HEK293 (cell line): ENCODE results near the gene RHBG.

Experiments used
- CTCF ChIA-PET: fragments of 350-600 bp; formaldehyde crosslinking; extraction: SDS; loops from one replicate; lab custom pipeline; 2021; ENCODE audit warnings: antibody characterized with exemption; lab: Yijun Ruan, JAX
- POLR2A ChIA-PET: fragments of 300-600 bp; formaldehyde crosslinking; extraction: SDS; loops from one replicate; lab custom pipeline; 2020; ENCODE audit warnings: antibody characterized with exemption, inconsistent platforms; lab: Yijun Ruan, JAX
- H3K27ac ChIP-seq: fragments of 200-500 bp; sonication (Bioruptor generic); 2 replicates; pipeline ENCODE4 v1.5.1; 2014; ENCODE audit warnings: low read depth, low read length, control low read depth, inconsistent platforms; ENCODE audit errors: extremely low read depth
- H3K36me3 ChIP-seq, 2 experiments: fragments of 200-500 bp in 1 of 2; sonication (Bioruptor generic) in 1 of 2; 1 replicate in 1 of 2; 2 replicates in 1 of 2; pipeline ENCODE4 v1.5.1; 2014 to 2017; ENCODE audit warnings: inconsistent platforms in 2 of 2, low read length in 2 of 2; ENCODE audit not compliant: control insufficient read depth in 2 of 2, insufficient read depth in 1 of 2
- H3K4me1 ChIP-seq: fragments of 200-500 bp; sonication (Bioruptor generic); 2 replicates; pipeline ENCODE4 v1.5.1; 2014; ENCODE audit warnings: mild to moderate bottlenecking, low read length, inconsistent platforms; ENCODE audit not compliant: control insufficient read depth, insufficient read depth
- H3K4me3 ChIP-seq: 2 replicates; pipeline ENCODE4 v1.5.1; 2011; ENCODE audit warnings: low read depth, mild to moderate bottlenecking, control low read depth, low read length, moderate library complexity
- H3K9me3 ChIP-seq: fragments of 200-500 bp; sonication (Bioruptor generic); 2 replicates; pipeline ENCODE4 v1.5.1; 2014; ENCODE audit warnings: low read depth, low read length, inconsistent platforms; ENCODE audit not compliant: control insufficient read depth, insufficient read depth
- IKZF3 ChIP-seq: fragments of 450-650 bp; IDR thresholded peaks from 2 replicates; pipeline ENCODE4 v1.5.0; 2018; ENCODE audit warnings: missing biosample characterization, mild to moderate bottlenecking, missing genetic modification characterization, moderate library complexity
- KLF1 ChIP-seq: fragments of 450-650 bp; formaldehyde crosslinking; IDR thresholded peaks from 2 replicates; pipeline ENCODE4 v1.5.1; 2016; ENCODE audit warnings: missing biosample characterization, missing genetic modification characterization
- SP3 ChIP-seq: fragments of 450-650 bp; formaldehyde crosslinking; IDR thresholded peaks from 2 replicates; pipeline ENCODE4 v1.5.1; 2016; ENCODE audit warnings: missing biosample characterization, missing genetic modification characterization
- ZFHX2 ChIP-seq: fragments of 450-650 bp; formaldehyde crosslinking; conservative IDR thresholded peaks from 2 replicates; pipeline ENCODE4 v1.5.1; 2016; ENCODE audit warnings: missing biosample characterization, missing genetic modification characterization
- ZNF169 ChIP-seq: fragments of 450-650 bp; formaldehyde crosslinking; IDR thresholded peaks from 2 replicates; pipeline ENCODE4 v1.5.1; 2016; ENCODE audit warnings: missing biosample characterization, missing genetic modification characterization
- ZNF292 ChIP-seq: fragments of 450-650 bp; formaldehyde crosslinking; IDR thresholded peaks from 2 replicates; pipeline ENCODE4 v1.5.1; 2016; ENCODE audit warnings: low read depth, missing biosample characterization, missing genetic modification characterization, borderline replicate concordance
- ZNF548 ChIP-seq: fragments of 450-650 bp; formaldehyde crosslinking; IDR thresholded peaks from 2 replicates; pipeline ENCODE4 v1.5.1; 2016; ENCODE audit warnings: missing biosample characterization, missing genetic modification characterization
- ZNF585B ChIP-seq: fragments of 450-650 bp; formaldehyde crosslinking; IDR thresholded peaks from 2 replicates; pipeline ENCODE4 v1.5.1; 2016; ENCODE audit warnings: missing biosample characterization, missing genetic modification characterization
- ZNF654 ChIP-seq: fragments of 450-650 bp; formaldehyde crosslinking; IDR thresholded peaks from 2 replicates; pipeline ENCODE4 v1.5.1; 2016; ENCODE audit warnings: low read depth, missing biosample characterization, missing genetic modification characterization
- TF ChIP-seq, protein P1 (sequence below): fragments of 450-650 bp; formaldehyde crosslinking; IDR thresholded peaks from 2 replicates; pipeline ENCODE4 v1.5.1; 2016; ENCODE audit warnings: missing biosample characterization, missing genetic modification characterization
- TF ChIP-seq, protein P2 (sequence below): fragments of 450-650 bp; formaldehyde crosslinking; IDR thresholded peaks from 2 replicates; pipeline ENCODE4 v1.5.1; 2017; ENCODE audit warnings: missing biosample characterization, missing genetic modification characterization
- TF ChIP-seq, protein P3 (sequence below): fragments of 450-650 bp; formaldehyde crosslinking; IDR thresholded peaks from 2 replicates; pipeline ENCODE4 v1.5.1; 2017; ENCODE audit warnings: missing biosample characterization, missing genetic modification characterization
- TF ChIP-seq, protein P4 (sequence below): fragments of 450-650 bp; formaldehyde crosslinking; IDR thresholded peaks from 2 replicates; pipeline ENCODE4 v1.5.1; 2016; ENCODE audit warnings: missing biosample characterization, missing genetic modification characterization

The RHBG gene

DNA sequence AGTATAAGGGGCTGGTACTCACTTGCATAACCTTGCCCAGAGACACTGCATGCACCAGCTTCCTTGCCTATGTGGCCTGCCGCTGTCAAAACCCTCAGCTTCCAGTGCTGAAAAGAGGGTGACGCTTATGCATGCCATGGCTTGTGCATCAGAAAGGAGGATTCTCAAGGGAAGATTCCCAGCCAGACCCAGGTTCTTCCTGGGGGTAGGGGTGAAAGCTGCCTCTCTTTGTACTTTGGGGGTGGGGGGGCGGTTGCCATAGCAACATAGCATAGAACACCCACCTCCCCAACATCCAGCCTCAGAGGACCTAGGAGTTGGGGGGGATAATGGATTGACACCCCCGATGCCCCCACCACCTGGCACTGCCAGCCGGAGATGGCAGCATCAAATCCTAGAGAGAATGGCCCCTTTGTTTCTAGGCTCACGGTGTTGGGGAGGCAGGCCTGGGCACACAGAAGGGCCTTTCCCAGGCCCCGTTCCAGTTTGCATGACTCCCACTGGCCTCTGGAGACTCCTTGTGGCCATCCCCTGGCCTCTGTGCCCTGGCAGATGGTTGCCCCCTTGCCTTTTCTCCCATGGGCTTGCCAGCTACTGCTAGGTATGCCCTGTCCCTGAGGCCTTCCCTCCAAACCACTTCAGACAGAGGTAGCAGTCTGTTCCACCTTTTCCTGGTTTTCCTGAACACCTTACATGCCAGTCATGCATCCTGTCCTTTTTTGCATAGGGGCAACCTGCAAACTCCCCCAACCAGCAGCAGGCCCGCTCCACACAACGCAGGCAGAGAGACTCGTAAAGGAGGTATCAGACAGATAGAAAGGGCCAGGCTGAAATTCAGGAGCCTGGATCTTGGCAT lies 44.6 kb downstream of the RHBG start:
- POLR2A ChIA-PET: interaction anchor here (0.7 kb wide), 1 partner anchor 23 kb away, joined by 3 read pairs; no protein-coding TSS in a partner anchor
- H3K9me3 ChIP-seq: no peaks in the 10 kb centered on the region
- no peak overlapping the region for H3K4me3 ChIP-seq
- no peaks in the 10 kb centered on the region for H3K4me1 ChIP-seq
- TF ChIP-seq, protein P1, sequence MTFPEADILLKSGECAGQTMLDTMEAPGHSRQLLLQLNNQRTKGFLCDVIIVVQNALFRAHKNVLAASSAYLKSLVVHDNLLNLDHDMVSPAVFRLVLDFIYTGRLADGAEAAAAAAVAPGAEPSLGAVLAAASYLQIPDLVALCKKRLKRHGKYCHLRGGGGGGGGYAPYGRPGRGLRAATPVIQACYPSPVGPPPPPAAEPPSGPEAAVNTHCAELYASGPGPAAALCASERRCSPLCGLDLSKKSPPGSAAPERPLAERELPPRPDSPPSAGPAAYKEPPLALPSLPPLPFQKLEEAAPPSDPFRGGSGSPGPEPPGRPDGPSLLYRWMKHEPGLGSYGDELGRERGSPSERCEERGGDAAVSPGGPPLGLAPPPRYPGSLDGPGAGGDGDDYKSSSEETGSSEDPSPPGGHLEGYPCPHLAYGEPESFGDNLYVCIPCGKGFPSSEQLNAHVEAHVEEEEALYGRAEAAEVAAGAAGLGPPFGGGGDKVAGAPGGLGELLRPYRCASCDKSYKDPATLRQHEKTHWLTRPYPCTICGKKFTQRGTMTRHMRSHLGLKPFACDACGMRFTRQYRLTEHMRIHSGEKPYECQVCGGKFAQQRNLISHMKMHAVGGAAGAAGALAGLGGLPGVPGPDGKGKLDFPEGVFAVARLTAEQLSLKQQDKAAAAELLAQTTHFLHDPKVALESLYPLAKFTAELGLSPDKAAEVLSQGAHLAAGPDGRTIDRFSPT (tag by site-specific recombination): peak; percentile 42; the same call in 1 of the 2 replicates
- no peak for TF ChIP-seq ZNF292 (tag by site-specific recombination)
- CTCF ChIA-PET: interaction anchor here (1.5 to 3.1 kb wide), 2 partner anchors 28 to 32 kb away, joined by 8 to 13 read pairs; no protein-coding TSS in a partner anchor
- H3K27ac ChIP-seq: no peak overlapping the region
- H3K36me3 ChIP-seq: no peaks in the 10 kb centered on the region

DNA sequence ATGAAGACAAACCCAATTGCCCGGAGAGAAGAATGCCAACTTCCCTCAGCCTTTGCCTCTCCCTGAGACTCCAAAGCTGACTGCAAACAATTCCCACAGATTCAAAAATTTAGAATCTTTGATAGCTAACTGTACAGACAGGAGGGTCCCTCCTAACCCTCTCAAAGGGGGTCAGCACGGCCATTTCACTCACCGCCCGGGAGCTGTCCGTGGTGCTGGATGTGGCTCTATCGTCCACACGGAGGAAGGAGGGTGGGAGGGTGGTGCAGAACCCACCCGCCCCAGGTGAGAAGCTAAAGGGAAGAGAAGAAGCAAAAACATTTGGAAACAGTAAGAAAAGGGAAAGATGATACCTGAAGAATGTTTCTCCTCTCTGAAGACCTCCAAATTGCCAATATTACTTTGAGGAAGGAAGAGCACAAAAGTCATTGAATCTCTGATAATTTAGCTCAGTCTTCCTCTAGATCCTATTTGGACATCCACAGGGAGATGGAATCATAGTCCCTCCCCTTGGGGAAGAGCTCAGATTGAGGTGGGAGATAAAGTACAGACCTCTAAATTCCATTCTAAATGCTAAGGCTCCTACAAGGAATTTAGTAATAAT lies 45.6 kb downstream of the RHBG start:
- H3K4me1 ChIP-seq: no peaks in the 10 kb centered on the region
- TF ChIP-seq ZNF585B (no peak), ZNF548 (tag by site-specific recombination) (no peak)
- TF ChIP-seq, protein P2, sequence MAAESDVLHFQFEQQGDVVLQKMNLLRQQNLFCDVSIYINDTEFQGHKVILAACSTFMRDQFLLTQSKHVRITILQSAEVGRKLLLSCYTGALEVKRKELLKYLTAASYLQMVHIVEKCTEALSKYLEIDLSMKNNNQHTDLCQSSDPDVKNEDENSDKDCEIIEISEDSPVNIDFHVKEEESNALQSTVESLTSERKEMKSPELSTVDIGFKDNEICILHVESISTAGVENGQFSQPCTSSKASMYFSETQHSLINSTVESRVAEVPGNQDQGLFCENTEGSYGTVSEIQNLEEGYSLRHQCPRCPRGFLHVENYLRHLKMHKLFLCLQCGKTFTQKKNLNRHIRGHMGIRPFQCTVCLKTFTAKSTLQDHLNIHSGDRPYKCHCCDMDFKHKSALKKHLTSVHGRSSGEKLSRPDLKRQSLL: peak; percentile 89
- TF ChIP-seq, protein P3, sequence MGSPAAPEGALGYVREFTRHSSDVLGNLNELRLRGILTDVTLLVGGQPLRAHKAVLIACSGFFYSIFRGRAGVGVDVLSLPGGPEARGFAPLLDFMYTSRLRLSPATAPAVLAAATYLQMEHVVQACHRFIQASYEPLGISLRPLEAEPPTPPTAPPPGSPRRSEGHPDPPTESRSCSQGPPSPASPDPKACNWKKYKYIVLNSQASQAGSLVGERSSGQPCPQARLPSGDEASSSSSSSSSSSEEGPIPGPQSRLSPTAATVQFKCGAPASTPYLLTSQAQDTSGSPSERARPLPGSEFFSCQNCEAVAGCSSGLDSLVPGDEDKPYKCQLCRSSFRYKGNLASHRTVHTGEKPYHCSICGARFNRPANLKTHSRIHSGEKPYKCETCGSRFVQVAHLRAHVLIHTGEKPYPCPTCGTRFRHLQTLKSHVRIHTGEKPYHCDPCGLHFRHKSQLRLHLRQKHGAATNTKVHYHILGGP: no peak
- TF ChIP-seq, protein P4, sequence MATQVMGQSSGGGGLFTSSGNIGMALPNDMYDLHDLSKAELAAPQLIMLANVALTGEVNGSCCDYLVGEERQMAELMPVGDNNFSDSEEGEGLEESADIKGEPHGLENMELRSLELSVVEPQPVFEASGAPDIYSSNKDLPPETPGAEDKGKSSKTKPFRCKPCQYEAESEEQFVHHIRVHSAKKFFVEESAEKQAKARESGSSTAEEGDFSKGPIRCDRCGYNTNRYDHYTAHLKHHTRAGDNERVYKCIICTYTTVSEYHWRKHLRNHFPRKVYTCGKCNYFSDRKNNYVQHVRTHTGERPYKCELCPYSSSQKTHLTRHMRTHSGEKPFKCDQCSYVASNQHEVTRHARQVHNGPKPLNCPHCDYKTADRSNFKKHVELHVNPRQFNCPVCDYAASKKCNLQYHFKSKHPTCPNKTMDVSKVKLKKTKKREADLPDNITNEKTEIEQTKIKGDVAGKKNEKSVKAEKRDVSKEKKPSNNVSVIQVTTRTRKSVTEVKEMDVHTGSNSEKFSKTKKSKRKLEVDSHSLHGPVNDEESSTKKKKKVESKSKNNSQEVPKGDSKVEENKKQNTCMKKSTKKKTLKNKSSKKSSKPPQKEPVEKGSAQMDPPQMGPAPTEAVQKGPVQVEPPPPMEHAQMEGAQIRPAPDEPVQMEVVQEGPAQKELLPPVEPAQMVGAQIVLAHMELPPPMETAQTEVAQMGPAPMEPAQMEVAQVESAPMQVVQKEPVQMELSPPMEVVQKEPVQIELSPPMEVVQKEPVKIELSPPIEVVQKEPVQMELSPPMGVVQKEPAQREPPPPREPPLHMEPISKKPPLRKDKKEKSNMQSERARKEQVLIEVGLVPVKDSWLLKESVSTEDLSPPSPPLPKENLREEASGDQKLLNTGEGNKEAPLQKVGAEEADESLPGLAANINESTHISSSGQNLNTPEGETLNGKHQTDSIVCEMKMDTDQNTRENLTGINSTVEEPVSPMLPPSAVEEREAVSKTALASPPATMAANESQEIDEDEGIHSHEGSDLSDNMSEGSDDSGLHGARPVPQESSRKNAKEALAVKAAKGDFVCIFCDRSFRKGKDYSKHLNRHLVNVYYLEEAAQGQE (tag by site-specific recombination): peak; percentile 98
- H3K27ac ChIP-seq: no peak overlapping the region
- CTCF ChIA-PET: interaction anchor here (0.9 to 2.0 kb wide), 3 partner anchors 29 to 205 kb away, joined by 4 to 10 read pairs (median 8); partner anchors contain the start of gene HAPLN2
- no peaks in the 10 kb centered on the region for H3K9me3 ChIP-seq
- POLR2A ChIA-PET: no interaction called here
- H3K4me3 ChIP-seq: no peak overlapping the region
- no peaks in the 10 kb centered on the region for H3K36me3 ChIP-seq

GRCh38 chr1:156416993-156417392 lies 48.0 kb downstream of the RHBG start:
- TF ChIP-seq ZNF654 (no peak), ZNF169 (tag by site-specific recombination) (no peak), IKZF3 (tag by site-specific recombination) (no peak), SP3 (no peak), KLF1 (no peak), ZFHX2 (tag by site-specific recombination) (peak; percentile 53)

More at GRCh38 chr1:156416993-156417392, 48.0 kb downstream of the RHBG start:
- Histone ChIP-seq H3K9me3 (no peaks in the 10 kb centered on the region), H3K27ac (no peak overlapping the region), H3K4me1 (peaks cover 2% of the 10 kb centered on the region; the same call in 1 of the 2 replicates), H3K4me3 (no peak overlapping the region), H3K36me3 (no peaks in the 10 kb centered on the region)
- POLR2A ChIA-PET: no interaction called here
- CTCF ChIA-PET: interaction anchor here (0.5 to 3.2 kb wide), 7 partner anchors 29 to 61 kb away, joined by 3 to 23 read pairs (median 5); no protein-coding TSS in a partner anchor
